GM12878 (cell line): ENCODE data around the gene SDC1. TPM values are rescaled to one million over a fixed set of nuclear protein-coding genes. Genes with fewer than 3 reads are reported as not detected.
"Not testable (repeated sequence)": the region's sequence is repeated elsewhere in the genome, so short reads cannot be mapped to it uniquely, and the experiment has no call there.

ENCODE experiments used
- ATAC-seq: fragments of 200-7000 bp; cut with Tn5 transposase; 3 replicates; pipeline ENCODE4 v1.9.1; 2020; ENCODE audit warnings: mild to moderate bottlenecking, moderate library complexity
- BruUV-seq: library from RNA; stranded (reverse); fragments of 400-500 nt; replicated peaks from 2 replicates; lab custom pipeline; 2021; lab: Mats Ljungman, UMichigan
- CTCF ChIA-PET: fragments of 300-600 bp; sonication (Branson Sonifier 250); formaldehyde crosslinking; extraction: SDS; loops from one replicate; lab custom pipeline; 2021; ENCODE audit warnings: inconsistent platforms; lab: Yijun Ruan, JAX
- POLR2A ChIA-PET: fragments of 350-600 bp; formaldehyde crosslinking; extraction: SDS; loops from one replicate; lab custom pipeline; 2021; ENCODE audit warnings: inconsistent platforms; lab: Charles Lee
- RAD21 ChIA-PET: fragments of 300-600 bp; sonication (Branson Sonifier 250); formaldehyde crosslinking; loops from one replicate; lab custom pipeline; 2023; ENCODE audit warnings: antibody characterized with exemption; ENCODE audit not compliant: unreplicated experiment; lab: Charles Lee
- SMC1A ChIA-PET: fragments of 300-600 bp; sonication (Branson Sonifier 250); formaldehyde crosslinking; loops from one replicate; lab custom pipeline; 2023; ENCODE audit not compliant: unreplicated experiment, uncharacterized antibody; lab: Charles Lee
- DNase-seq: peaks from one replicate; pipeline ENCODE4 v3.0.0-alpha.2; 2011; ENCODE audit warnings: low read depth, low spot score
- FAIRE-seq: peaks from 3 replicates; lab custom pipeline; 2011; peaks lifted over from hg19 to GRCh38; lab: Jason Lieb, UNC
- H2AFZ ChIP-seq: 2 replicates; pipeline ENCODE4 v1.6.0; 2011; ENCODE audit warnings: low read depth, low read length, control low read depth; ENCODE audit not compliant: control insufficient read depth
- H3K27ac ChIP-seq: 2 replicates; pipeline ENCODE4 v1.5.1; 2011; ENCODE audit warnings: control low read depth; ENCODE audit not compliant: control insufficient read depth, insufficient read depth
- H3K27me3 ChIP-seq, 2 experiments: replicated peaks in 1 of 2; 2 replicates each; pipeline versions ENCODE4 v1.6.0 to v1.6.1; 2011; ENCODE audit warnings: low read length in 1 of 2; ENCODE audit not compliant: control insufficient read depth in 2 of 2, insufficient read depth in 2 of 2
- H3K36me3 ChIP-seq, 2 experiments: 2 replicates each; pipeline ENCODE4 v1.5.1; 2011; ENCODE audit warnings: low read length in 1 of 2; ENCODE audit not compliant: control insufficient read depth in 2 of 2, insufficient read depth in 2 of 2
- H3K4me1 ChIP-seq: 2 replicates; pipeline ENCODE4 v1.6.1; 2011; ENCODE audit warnings: mild to moderate bottlenecking, low read length, moderate library complexity, mixed read lengths; ENCODE audit not compliant: control insufficient read depth, insufficient read depth
- H3K4me2 ChIP-seq: 2 replicates; pipeline ENCODE4 v1.6.0; 2011; ENCODE audit warnings: control low read depth; ENCODE audit not compliant: control insufficient read depth, insufficient read depth
- H3K4me3 ChIP-seq: fragments of 200-600 bp; sonication (generic); 2 replicates; pipeline ENCODE4 v1.5.1; 2016
- H3K79me2 ChIP-seq: 2 replicates; pipeline ENCODE4 v1.6.0; 2011; ENCODE audit warnings: low read length; ENCODE audit not compliant: control insufficient read depth, insufficient read depth
- H3K9ac ChIP-seq: 2 replicates; pipeline ENCODE4 v1.8.0; 2011; ENCODE audit warnings: low read length, control low read depth, mixed read lengths; ENCODE audit not compliant: control insufficient read depth, insufficient read depth
- H3K9me3 ChIP-seq: replicated peaks from 3 replicates; pipeline ENCODE4 v1.5.1; 2011; ENCODE audit warnings: mild to moderate bottlenecking, low read length; ENCODE audit not compliant: control insufficient read depth, insufficient read depth
- H4K20me1 ChIP-seq: 2 replicates; pipeline ENCODE4 v1.6.0; 2011; ENCODE audit not compliant: control insufficient read depth, insufficient read depth
- BACH1 ChIP-seq: fragments of 450-650 bp; IDR thresholded peaks from 2 replicates; pipeline ENCODE4 v1.6.1; 2017; ENCODE audit warnings: mild to moderate bottlenecking, borderline replicate concordance
- EP300 ChIP-seq, 2 experiments: fragments of 150-350 bp in 1 of 2; IDR thresholded peaks; 2 replicates each; pipeline ENCODE4 v1.6.1; 2011 to 2012; ENCODE audit warnings: low read depth in 2 of 2, low read length in 2 of 2, borderline replicate concordance in 1 of 2, improper control_type of control experiment in 1 of 2, inconsistent platforms in 1 of 2; ENCODE audit not compliant: control insufficient read depth in 1 of 2
- IRF5 ChIP-seq: fragments of 450-650 bp; IDR thresholded peaks from 2 replicates; pipeline ENCODE4 v1.6.1; 2017; ENCODE audit warnings: borderline replicate concordance
- JUNB ChIP-seq: IDR thresholded peaks from 2 replicates; pipeline ENCODE4 v1.6.1; 2016; ENCODE audit warnings: antibody characterized with exemption, mild to moderate bottlenecking
- KDM1A ChIP-seq: fragments of 200-600 bp; sonication (generic); IDR thresholded peaks from 2 replicates; pipeline ENCODE4 v1.6.1; 2016; ENCODE audit warnings: borderline replicate concordance
- NFYA ChIP-seq: IDR thresholded peaks from 2 replicates; pipeline ENCODE4 v1.6.1; 2011; ENCODE audit warnings: low read depth, mild to moderate bottlenecking, low read length, improper control_type of control experiment, borderline replicate concordance
- NR2C2 ChIP-seq: IDR thresholded peaks from 2 replicates; pipeline ENCODE4 v1.6.1; 2011; ENCODE audit warnings: borderline replicate concordance, low read depth; ENCODE audit not compliant: control insufficient read depth, insufficient read length
- POU2F2 ChIP-seq: IDR thresholded peaks from 3 replicates; pipeline ENCODE4 v1.6.1; 2011; ENCODE audit warnings: low read depth, mild to moderate bottlenecking, low read length, borderline replicate concordance
- RAD51 ChIP-seq: fragments of 450-650 bp; IDR thresholded peaks from 2 replicates; pipeline ENCODE4 v1.6.1; 2016; ENCODE audit warnings: moderate library complexity, mild to moderate bottlenecking, inconsistent platforms
- RUNX3 ChIP-seq: IDR thresholded peaks from 2 replicates; pipeline ENCODE4 v1.6.1; 2012; ENCODE audit warnings: low read length, inconsistent platforms
- SIN3A ChIP-seq: IDR thresholded peaks from 2 replicates; pipeline ENCODE4 v1.6.1; 2012; ENCODE audit warnings: low read depth, low read length, improper control_type of control experiment
- SMC3 ChIP-seq: IDR thresholded peaks from 2 replicates; pipeline ENCODE4 v1.6.1; 2011; ENCODE audit warnings: low read length, improper control_type of control experiment, borderline replicate concordance
- SUZ12 ChIP-seq: fragments of 200-600 bp; sonication (generic); IDR thresholded peaks from one replicate; pipeline ENCODE4 v1.6.1; 2018; ENCODE audit warnings: antibody characterized with exemption, mild to moderate bottlenecking; ENCODE audit not compliant: unreplicated experiment
- TCF12 ChIP-seq: IDR thresholded peaks from 2 replicates; pipeline ENCODE4 v1.6.1; 2011; ENCODE audit warnings: low read depth, mild to moderate bottlenecking, low read length
- ZBTB33 ChIP-seq: fragments of 450-650 bp; IDR thresholded peaks from 2 replicates; pipeline ENCODE4 v1.6.1; 2017; ENCODE audit warnings: mild to moderate bottlenecking
- ZNF207 ChIP-seq: fragments of 450-650 bp; IDR thresholded peaks from 2 replicates; pipeline ENCODE4 v1.6.1; 2014; ENCODE audit warnings: antibody characterized with exemption, mild to moderate bottlenecking, borderline replicate concordance
- ZNF217 ChIP-seq: fragments of 450-650 bp; IDR thresholded peaks from 2 replicates; pipeline ENCODE4 v1.6.1; 2017; ENCODE audit warnings: antibody characterized with exemption, mild to moderate bottlenecking
- WGBS: methylation state at CpG from one replicate; pipeline ENCODE4 v1.1.6; 2016; ENCODE audit warnings: low lambda C conversion rate; ENCODE audit not compliant: insufficient replicate concordance, insufficient coverage; ENCODE audit errors: missing lambda C conversion rate; 5-methylcytosine and 5-hydroxymethylcytosine counted together
- in situ Hi-C: fragments of 300-500 bp; cut with MboI; formaldehyde crosslinking; loops from 9 replicates; pipeline ENCODE4 v1.14.3; 2018; ENCODE audit warnings: mixed read lengths
- intact Hi-C: fragments of 100-400 bp; cut with micrococcal nuclease; formaldehyde crosslinking; loops from one replicate; pipeline ENCODE4 v1.14.2; 2022; ENCODE audit not compliant: unreplicated experiment
- polyA plus RNA-seq, 11 experiments: library from polyadenylated mRNA; depleted of rRNA in 4 of 11; unstranded in 6 of 11; stranded (reverse) in 5 of 11; fragments of >200 nt; fragmentation: Nextera tagmentation in 4 of 11; fragmentation: Illumina TruSeq in 1 of 11; extraction: Ambion mirVana in 4 of 11; extraction: Trizol in 1 of 11; gene quantifications; 1 replicate in 1 of 11; 2 replicates in 10 of 11; pipeline versions ENCODE4 v1.2.1 to v1.2.3, GENCODE V29; 2011 to 2016; ENCODE audit warnings: inconsistent platforms in 2 of 11, missing spikeins in 2 of 11, low read depth in 1 of 11
- total RNA-seq, 4 experiments: library from RNA; depleted of rRNA in 3 of 4; stranded (reverse); fragments of >200 nt in 3 of 4; fragmentation: Illumina TruSeq in 1 of 4; extraction: Trizol in 1 of 4; gene quantifications; 2 replicates each; pipeline versions ENCODE4 v1.2.1 to v1.2.3, GENCODE V29; 2013 to 2021

The SDC1 gene
- total and polyA plus RNA-seq, 10 of the 15 experiments (the other 5 are each of a cell fraction or from before 2014, with no cell fraction given) = 0.85 to 36.8 (median 23.7) TPM

- Histone ChIP-seq H3K4me1 (no peaks in the 10 kb centered on the region), H3K4me2 (no peak overlapping the region), H3K36me3 (no peaks in the 10 kb centered on the region), H3K9me3 (no peaks in the 10 kb centered on the region; the same call in 2 of the 3 replicates), H2AFZ (no peak overlapping the region), H3K27ac (no peak overlapping the region), H3K79me2 (no peaks in the 10 kb centered on the region), H3K27me3 (no peaks in the 10 kb centered on the region), H3K9ac (no peak overlapping the region), H4K20me1 (no peaks in the 10 kb centered on the region), H3K4me3 (no peak overlapping the region)
- DNase-seq = no peak
- no peak for FAIRE-seq
- ChIA-PET CTCF (no interaction called here), POLR2A (no interaction called here), SMC1A (no interaction called here), RAD21 (no interaction called here)
- intact Hi-C loops = no loop called here
- no peak for ATAC-seq
- in situ Hi-C loops = no loop called here
- no TSS peak for BruUV-seq
- TF ChIP-seq SUZ12 (no peak), KDM1A (no peak), ZNF217 (no peak), JUNB (no peak), RUNX3 (no peak), ZNF207 (no peak), RAD51 (no peak), BACH1 (no peak), SMC3 (no peak), SIN3A (no peak), NFYA (no peak), NR2C2 (no peak), TCF12 (no peak), POU2F2 (no peak), ZBTB33 (no peak), IRF5 (no peak), EP300 (IDR thresholded peaks at IDR 0.05; ENCODE audit: borderline replicate concordance in 1 of 2, control insufficient read depth in 1 of 2, low read depth in 2 of 2, low read length in 2 of 2) (no peak)
- 67% methylated on average over 10 of the region's 10 CpGs for WGBS
These were observed 10.8 kb upstream of the SDC1 start for GRCh38 chr2:20235655-20236305.

GRCh38 chr2:20234597-20234996 is 9.7 kb upstream of the SDC1 start:
- FAIRE-seq, CTCF ChIA-PET, RAD21 ChIA-PET: not testable (repeated sequence)

More at GRCh38 chr2:20234597-20234996, 9.7 kb upstream of the SDC1 start:
- H3K4me3 ChIP-seq, ATAC-seq, H3K9ac ChIP-seq, H3K27me3 ChIP-seq, H4K20me1 ChIP-seq, H3K27ac ChIP-seq, H3K4me1 ChIP-seq, BruUV-seq, H3K9me3 ChIP-seq, DNase-seq, intact Hi-C loops, H3K4me2 ChIP-seq, POLR2A ChIA-PET, H3K36me3 ChIP-seq, in situ Hi-C loops, H2AFZ ChIP-seq, H3K79me2 ChIP-seq: not testable (repeated sequence)
- 25% methylated on average over 2 of the region's 2 CpGs for WGBS
- SMC1A ChIA-PET = interaction anchor here (0.7 kb wide), 1 partner anchor 67 kb away, joined by 3 read pairs; no protein-coding TSS in a partner anchor
